Cerebellar cortex (tissue), 1 donor: Measurements from ENCODE around the gene GNAI2.
"Not testable (repeated sequence)": the region's sequence is repeated elsewhere in the genome, so short reads cannot be mapped to it uniquely, and the experiment has no call there.

Experiments used
- DNase-seq: peaks from one replicate; pipeline ENCODE4 v3.0.0-alpha.2; 2015; ENCODE audit warnings: low spot score

GNAI2 gene

GRCh38 chr3:50245251-50245745, 9.3 kb downstream of the GNAI2 start:
- DNase-seq: no peak

GRCh38 chr3:50245831-50246516, 10.0 kb downstream of the GNAI2 start:
- peak; percentile 84 for DNase-seq

- no peak for DNase-seq
Measured at GRCh38 chr3:50246517-50246954, 10.5 kb downstream of the GNAI2 start.

GRCh38 chr3:50248387-50248786, 12.4 kb downstream of the GNAI2 start:
- DNase-seq: no peak

- no peak for DNase-seq
Measured at GRCh38 chr3:50249457-50249856, 13.5 kb downstream of the GNAI2 start.

GRCh38 chr3:50250514-50250913, 14.5 kb downstream of the GNAI2 start:
- no peak for DNase-seq

- no peak for DNase-seq
Measured at GRCh38 chr3:50251220-50251619, 15.2 kb downstream of the GNAI2 start.

- DNase-seq: no peak
Measured at GRCh38 chr3:50254577-50255250, 18.7 kb downstream of the GNAI2 start.

GRCh38 chr3:50255251-50255615, 19.2 kb downstream of the GNAI2 start:
- no peak for DNase-seq

- DNase-seq: peak; percentile 60
Measured at GRCh38 chr3:50256978-50257890, 21.2 kb downstream of the GNAI2 start.

GRCh38 chr3:50258029-50258680, 22.2 kb downstream of the GNAI2 start:
- no peak for DNase-seq

GRCh38 chr3:50258979-50259378, 23.0 kb downstream of the GNAI2 start:
- no peak for DNase-seq

GRCh38 chr3:50259432-50260026, 23.5 kb downstream of the GNAI2 start:
- no peak for DNase-seq

GRCh38 chr3:50260027-50260941, 24.3 kb downstream of the GNAI2 start:
- peak; percentile 88 for DNase-seq

GRCh38 chr3:50260942-50261441, 25.0 kb downstream of the GNAI2 start:
- no peak for DNase-seq

GRCh38 chr3:50261505-50261904, 25.5 kb downstream of the GNAI2 start:
- no peak for DNase-seq

- not testable (repeated sequence) for DNase-seq
Measured at GRCh38 chr3:50262200-50262599, 26.2 kb downstream of the GNAI2 start.

- DNase-seq: no peak
Measured at GRCh38 chr3:50262778-50263177, 26.8 kb downstream of the GNAI2 start.

- DNase-seq: no peak
Measured at GRCh38 chr3:50263478-50264382, 27.7 kb downstream of the GNAI2 start.
